A549 treated with ZK216348 at 1 μM for 4 hours (cell line): ENCODE data around the gene ANKIB1. TPM values are rescaled to one million over a fixed set of nuclear protein-coding genes. Genes with fewer than 3 reads are reported as not detected.

ENCODE experiments used
- total RNA-seq: library from RNA; stranded (reverse); fragments of 200-300 nt; extraction: Qiagen RNA extraction; gene quantifications from 5 replicates; pipeline ENCODE4 v1.2.3, GENCODE V29; 2022; ENCODE audit warnings: low read depth

ANKIB1 gene
- 14.1 to 23.3 TPM (median 20.3 TPM) in 5 replicates for total RNA-seq

GRCh38 chr7:92245487-92246359, at the start of gene ANKIB1, which contains the start of gene KRIT1:
Gene ANKIB1, plus strand, starts transcription at chr7:92245974. Its CDS starts 49,005 bp downstream, at chr7:92294979.
Gene KRIT1, minus strand, starts transcription at chr7:92245914. Its CDS starts 3,779 bp downstream, at chr7:92242135.

GRCh38 chr7:92447345-92448204, 201.8 kb downstream of the ANKIB1 start, which contains the start of gene GATAD1:
Gene GATAD1, plus strand, starts transcription at chr7:92447482. Its CDS starts 248 bp downstream, at chr7:92447730.

Other genes starting within 250 kb of the ANKIB1 start
- 31.4 to 56.3 TPM (median 43.1 TPM) in 5 replicates for gene CYP51A1, start 111.5 kb upstream of the ANKIB1 start, total RNA-seq
- gene LRRD1, start 66.8 kb upstream of the ANKIB1 start, total RNA-seq = not detected in 5 replicates
- gene KRIT1, start 60 bp upstream of the ANKIB1 start, total RNA-seq = 23.3 to 28.4 TPM (median 26.7 TPM) in 5 replicates
- gene GATAD1, start 201.5 kb downstream of the ANKIB1 start, total RNA-seq = 13.6 to 21.0 TPM (median 18.4 TPM) in 5 replicates
- not detected in 5 replicates for gene ERVW-1, start 232.0 kb downstream of the ANKIB1 start, total RNA-seq